Measurements from ENCODE around the gene ADGRD2. TPM values are rescaled to one million over a fixed set of nuclear protein-coding genes. Genes with fewer than 3 reads are reported as not detected.

The ADGRD2 gene
- total RNA-seq, 2 donors from 2014 or later: not detected

- no peak for DNase-seq (ENCODE audit: low spot score)
- no peaks in the 10 kb centered on the region for H3K36me3 ChIP-seq
- no peak for ATAC-seq (ENCODE audit: insufficient number of reproducible peaks, low FRiP score, low read depth)
- H3K4me1 ChIP-seq (ENCODE audit: control insufficient read depth in 1 of 2, low read depth in 2 of 2): no peaks in the 10 kb centered on the region
- no peaks in the 10 kb centered on the region for H3K27me3 ChIP-seq (replicated peaks; ENCODE audit: insufficient read depth)
- no peak overlapping the region for H3K4me3 ChIP-seq
- TF ChIP-seq CTCF (IDR thresholded peaks at IDR 0.05): no peak
- no peaks in the 10 kb centered on the region for H3K9me3 ChIP-seq
- no peak overlapping the region for H3K27ac ChIP-seq
Measured at GRCh38 chr9:124498040-124498439, 47.8 kb downstream of the ADGRD2 start.

GRCh38 chr9:124498499-124499146 is 48.4 kb downstream of the ADGRD2 start:
- Histone ChIP-seq H3K27ac (no peak overlapping the region), H3K9me3 (no peaks in the 10 kb centered on the region), H3K36me3 (no peaks in the 10 kb centered on the region), H3K27me3 (replicated peaks; ENCODE audit: insufficient read depth) (no peaks in the 10 kb centered on the region), H3K4me3 (no peak overlapping the region), H3K4me1 (ENCODE audit: control insufficient read depth in 1 of 2, low read depth in 2 of 2) (peaks cover 2 to 4% of the 10 kb centered on the region in 2 donors)
- ATAC-seq (ENCODE audit: insufficient number of reproducible peaks, low FRiP score, low read depth) (no peak), DNase-seq (ENCODE audit: low spot score) (no peak)
- TF ChIP-seq CTCF (IDR thresholded peaks at IDR 0.05): no peak

GRCh38 chr9:124499216-124499615 is 49.0 kb downstream of the ADGRD2 start:
- H3K36me3 ChIP-seq: no peaks in the 10 kb centered on the region

GRCh38 chr9:124500028-124500795 is 50.0 kb downstream of the ADGRD2 start:
- no peak for TF ChIP-seq CTCF (IDR thresholded peaks at IDR 0.05)
- DNase-seq (ENCODE audit: low spot score): no peak
- Histone ChIP-seq H3K4me1 (ENCODE audit: control insufficient read depth in 1 of 2, low read depth in 2 of 2) (peaks cover 8 to 12% of the 10 kb centered on the region in 2 donors), H3K27me3 (replicated peaks; ENCODE audit: insufficient read depth) (peaks cover 6% of the 10 kb centered on the region), H3K36me3 (no peaks in the 10 kb centered on the region), H3K9me3 (no peaks in the 10 kb centered on the region), H3K27ac (no peak overlapping the region), H3K4me3 (no peak overlapping the region)
- ATAC-seq (ENCODE audit: insufficient number of reproducible peaks, low FRiP score, low read depth): no peak

More at GRCh38 chr9:124499216-124499615, 49.0 kb downstream of the ADGRD2 start:
- no peak for TF ChIP-seq CTCF (IDR thresholded peaks at IDR 0.05)
- Histone ChIP-seq H3K9me3 (no peaks in the 10 kb centered on the region), H3K27me3 (replicated peaks; ENCODE audit: insufficient read depth) (peaks cover 5% of the 10 kb centered on the region), H3K4me3 (no peak overlapping the region), H3K4me1 (ENCODE audit: control insufficient read depth in 1 of 2, low read depth in 2 of 2) (peaks cover 8 to 10% of the 10 kb centered on the region in 2 donors), H3K27ac (no peak overlapping the region)
- DNase-seq (ENCODE audit: low spot score) (no peak), ATAC-seq (ENCODE audit: insufficient number of reproducible peaks, low FRiP score, low read depth) (no peak)

GRCh38 chr9:124500796-124501611 is 50.8 kb downstream of the ADGRD2 start:
- H3K4me3 ChIP-seq: no peak overlapping the region
- DNase-seq (ENCODE audit: low spot score): no peak
- H3K36me3 ChIP-seq: no peaks in the 10 kb centered on the region
- H3K4me1 ChIP-seq (ENCODE audit: control insufficient read depth in 1 of 2, low read depth in 2 of 2): peaks cover 8 to 12% of the 10 kb centered on the region in 2 donors
- no peaks in the 10 kb centered on the region for H3K9me3 ChIP-seq
- H3K27me3 ChIP-seq (replicated peaks; ENCODE audit: insufficient read depth): peaks cover 6% of the 10 kb centered on the region
- H3K27ac ChIP-seq: no peak overlapping the region
- ATAC-seq (ENCODE audit: insufficient number of reproducible peaks, low FRiP score, low read depth): no peak
- no peak for TF ChIP-seq CTCF (IDR thresholded peaks at IDR 0.05)

All from thoracic aorta (tissue), 2 donors.